Smooth muscle cell (in vitro differentiated cells): ENCODE measurements around the gene WFDC5. TPM values are rescaled to one million over a fixed set of nuclear protein-coding genes. Genes with fewer than 3 reads are reported as not detected.
A peak's percentile ranks its signal among the peaks of the same experiment; 100 is the strongest.

Source experiments
- DNase-seq: peaks from one replicate; lab custom pipeline; 2025; ENCODE audit not compliant: unreplicated experiment; lab: John Stamatoyannopoulos, UW
- H2AFZ ChIP-seq: fragments of 200-600 bp; sonication (generic); 2 replicates; pipeline ENCODE4 v1.6.0; 2016; ENCODE audit warnings: antibody characterized with exemption, low read depth, mild to moderate bottlenecking
- H3F3A ChIP-seq: fragments of 200-600 bp; sonication (generic); 2 replicates; pipeline ENCODE4 v1.6.0; 2017; ENCODE audit warnings: antibody characterized with exemption, low read depth
- H3K27ac ChIP-seq: fragments of 200-600 bp; sonication (generic); 2 replicates; pipeline ENCODE4 v1.5.1; 2016; ENCODE audit warnings: low read depth, mild to moderate bottlenecking
- H3K27me3 ChIP-seq: fragments of 200-600 bp; sonication (generic); 2 replicates; pipeline ENCODE4 v1.6.1; 2016; ENCODE audit warnings: low read depth, mild to moderate bottlenecking
- H3K36me3 ChIP-seq: fragments of 200-600 bp; sonication (generic); 2 replicates; pipeline ENCODE4 v1.5.1; 2016; ENCODE audit warnings: low read depth
- H3K4me1 ChIP-seq: fragments of 200-600 bp; sonication (generic); 2 replicates; pipeline ENCODE4 v1.5.1; 2016; ENCODE audit warnings: low read depth
- H3K4me2 ChIP-seq: fragments of 200-600 bp; sonication (generic); 2 replicates; pipeline ENCODE4 v1.6.0; 2016; ENCODE audit warnings: mild to moderate bottlenecking
- H3K4me3 ChIP-seq: fragments of 200-600 bp; sonication (generic); 2 replicates; pipeline ENCODE4 v1.5.1; 2016; ENCODE audit warnings: mild to moderate bottlenecking
- H3K79me2 ChIP-seq: fragments of 200-600 bp; sonication (generic); 2 replicates; pipeline ENCODE4 v1.6.0; 2016; ENCODE audit warnings: low read depth, mild to moderate bottlenecking
- H3K9ac ChIP-seq: fragments of 200-600 bp; sonication (generic); 2 replicates; pipeline ENCODE4 v1.6.0; 2016; ENCODE audit warnings: low read depth
- H3K9me3 ChIP-seq: fragments of 200-600 bp; sonication (generic); replicated peaks from 2 replicates; pipeline ENCODE4 v1.5.1; 2016; ENCODE audit warnings: low read depth
- H4K20me1 ChIP-seq: fragments of 200-600 bp; sonication (generic); 2 replicates; pipeline ENCODE4 v1.6.0; 2016; ENCODE audit warnings: low read depth
- WGBS: methylation state at CpG from one replicate; pipeline ENCODE4 v1.1.7; 2016; ENCODE audit warnings: low lambda C conversion rate; 5-methylcytosine and 5-hydroxymethylcytosine counted together
- polyA plus RNA-seq: library from polyadenylated mRNA; unstranded; fragments of >200 nt; fragmentation: Nextera tagmentation; extraction: Ambion mirVana; gene quantifications from 2 replicates; pipeline ENCODE4 v1.2.1, GENCODE V29; 2016
- total RNA-seq: library from RNA; depleted of rRNA; stranded (reverse); fragments of >200 nt; gene quantifications from 2 replicates; pipeline ENCODE4 v1.2.3, GENCODE V29; 2014
- TF ChIP-seq, protein P1 (sequence below): fragments of 200-600 bp; sonication (generic); IDR thresholded peaks from 2 replicates; pipeline ENCODE4 v1.5.1; 2017; ENCODE audit warnings: borderline replicate concordance, mild to moderate bottlenecking, antibody characterized with exemption; ENCODE audit not compliant: insufficient read depth, poor library complexity, severe bottlenecking

WFDC5 gene, protein sequence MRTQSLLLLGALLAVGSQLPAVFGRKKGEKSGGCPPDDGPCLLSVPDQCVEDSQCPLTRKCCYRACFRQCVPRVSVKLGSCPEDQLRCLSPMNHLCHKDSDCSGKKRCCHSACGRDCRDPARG
- not detected in 2 replicates for total RNA-seq
- polyA plus RNA-seq: not detected in 2 replicates

DNA sequence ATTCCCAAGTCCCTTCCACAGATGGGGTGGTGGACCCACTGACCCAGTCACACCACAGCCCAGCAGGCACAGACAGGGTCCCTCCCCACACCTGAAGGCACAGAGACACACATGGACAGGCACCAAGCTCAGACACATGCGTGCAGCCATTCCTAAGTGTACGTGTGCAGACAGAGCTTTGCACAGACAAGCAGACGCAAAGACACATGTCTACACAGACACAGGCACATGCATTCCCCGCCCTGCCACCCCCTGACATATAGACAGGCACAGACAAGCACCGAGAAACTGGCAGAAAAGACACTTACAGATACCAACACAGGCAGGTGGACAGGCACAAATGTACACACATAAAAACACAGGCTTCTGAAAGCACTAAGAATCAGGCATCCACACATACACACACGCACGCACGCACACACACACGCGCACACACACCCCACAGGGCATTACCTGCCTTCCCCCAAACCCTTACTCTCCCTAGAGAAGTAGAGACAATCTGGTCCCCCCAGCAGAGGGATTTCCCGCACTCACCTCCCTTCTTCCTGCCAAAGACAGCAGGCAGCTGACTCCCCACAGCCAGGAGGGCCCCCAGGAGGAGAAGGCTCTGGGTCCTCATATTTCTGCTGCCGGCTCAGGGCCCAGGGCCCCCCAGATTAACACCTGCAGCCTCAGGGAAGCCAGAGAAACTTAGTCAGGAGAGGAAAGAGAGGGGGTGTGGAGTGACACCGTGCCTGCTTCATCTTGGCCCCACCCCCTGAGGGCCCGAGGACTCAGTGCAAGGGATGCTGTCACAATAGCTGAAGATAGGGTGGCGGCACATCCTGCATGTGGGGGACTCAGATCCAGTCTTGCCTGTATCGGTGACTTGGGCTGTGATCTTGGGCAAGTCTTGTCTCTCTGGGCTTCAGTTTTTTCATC, at the start of gene WFDC5:
TSS of gene WFDC5 (minus strand) at position 710 of the 921 bp plus-strand sequence. CDS start at position 619, 91 bp downstream.
- Histone ChIP-seq H2AFZ (no peak within 1 kb of the TSS), H3F3A (no peaks in the 10 kb centered on the region), H3K36me3 (no peaks in the 10 kb centered on the region), H4K20me1 (no peaks in the 10 kb centered on the region), H3K4me2 (no peak within 1 kb of the TSS), H3K9me3 (no peaks in the 10 kb centered on the region), H3K4me1 (no peaks in the 10 kb centered on the region), H3K4me3 (no peak within 1 kb of the TSS), H3K9ac (no peak within 1 kb of the TSS), H3K27ac (no peak within 1 kb of the TSS), H3K79me2 (no peaks in the 10 kb centered on the region), H3K27me3 (no peaks in the 10 kb centered on the region)
- TF ChIP-seq, protein P1, sequence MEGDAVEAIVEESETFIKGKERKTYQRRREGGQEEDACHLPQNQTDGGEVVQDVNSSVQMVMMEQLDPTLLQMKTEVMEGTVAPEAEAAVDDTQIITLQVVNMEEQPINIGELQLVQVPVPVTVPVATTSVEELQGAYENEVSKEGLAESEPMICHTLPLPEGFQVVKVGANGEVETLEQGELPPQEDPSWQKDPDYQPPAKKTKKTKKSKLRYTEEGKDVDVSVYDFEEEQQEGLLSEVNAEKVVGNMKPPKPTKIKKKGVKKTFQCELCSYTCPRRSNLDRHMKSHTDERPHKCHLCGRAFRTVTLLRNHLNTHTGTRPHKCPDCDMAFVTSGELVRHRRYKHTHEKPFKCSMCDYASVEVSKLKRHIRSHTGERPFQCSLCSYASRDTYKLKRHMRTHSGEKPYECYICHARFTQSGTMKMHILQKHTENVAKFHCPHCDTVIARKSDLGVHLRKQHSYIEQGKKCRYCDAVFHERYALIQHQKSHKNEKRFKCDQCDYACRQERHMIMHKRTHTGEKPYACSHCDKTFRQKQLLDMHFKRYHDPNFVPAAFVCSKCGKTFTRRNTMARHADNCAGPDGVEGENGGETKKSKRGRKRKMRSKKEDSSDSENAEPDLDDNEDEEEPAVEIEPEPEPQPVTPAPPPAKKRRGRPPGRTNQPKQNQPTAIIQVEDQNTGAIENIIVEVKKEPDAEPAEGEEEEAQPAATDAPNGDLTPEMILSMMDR: no peak
- DNase-seq: no peak
- WGBS: 62% methylated on average over 16 of the region's 16 CpGs

DNA sequence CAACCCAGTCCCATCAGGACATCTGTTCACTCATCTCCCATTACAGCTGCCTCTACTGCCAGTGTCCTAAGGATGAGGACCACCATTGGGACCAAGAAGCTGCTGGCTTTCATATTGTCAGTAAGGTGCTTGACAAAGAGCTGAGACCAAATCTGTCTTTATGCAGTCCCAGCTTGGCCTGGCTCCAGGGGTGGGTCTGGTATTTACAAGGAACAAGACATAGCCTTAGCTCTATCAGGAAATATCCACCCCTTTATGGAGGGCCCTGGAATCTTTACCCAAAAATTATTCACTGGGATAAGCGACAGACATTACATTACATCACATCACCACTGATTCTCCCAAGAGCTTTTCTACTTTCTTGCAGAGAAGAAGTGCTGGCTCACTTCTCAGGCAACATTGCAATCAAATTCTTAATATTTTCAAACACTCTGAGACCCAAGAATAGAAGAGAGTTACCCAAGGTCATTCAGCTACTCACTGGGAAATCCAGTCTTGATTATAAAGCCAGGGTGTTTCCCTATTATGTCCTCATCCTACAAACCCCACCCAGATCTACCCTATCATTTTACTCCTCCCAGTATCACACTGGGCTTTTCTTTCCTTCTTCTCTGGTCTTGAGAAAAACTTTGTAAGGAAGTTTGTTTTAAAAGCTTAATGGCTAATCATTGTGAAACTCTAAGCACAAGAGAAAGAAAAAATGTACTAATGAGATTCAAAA, 48.3 kb upstream of the WFDC5 start:
- Histone ChIP-seq H3F3A (no peaks in the 10 kb centered on the region), H2AFZ (no peak overlapping the region), H4K20me1 (no peaks in the 10 kb centered on the region), H3K27ac (no peak overlapping the region), H3K27me3 (no peaks in the 10 kb centered on the region), H3K4me3 (no peak overlapping the region), H3K4me2 (no peak overlapping the region), H3K9ac (no peak overlapping the region), H3K4me1 (no peaks in the 10 kb centered on the region), H3K9me3 (no peaks in the 10 kb centered on the region), H3K79me2 (no peaks in the 10 kb centered on the region), H3K36me3 (no peaks in the 10 kb centered on the region)
- WGBS: 71% methylated on average over 1 of the region's 1 CpG
- TF ChIP-seq, protein P1: no peak
- DNase-seq: no peak

DNA sequence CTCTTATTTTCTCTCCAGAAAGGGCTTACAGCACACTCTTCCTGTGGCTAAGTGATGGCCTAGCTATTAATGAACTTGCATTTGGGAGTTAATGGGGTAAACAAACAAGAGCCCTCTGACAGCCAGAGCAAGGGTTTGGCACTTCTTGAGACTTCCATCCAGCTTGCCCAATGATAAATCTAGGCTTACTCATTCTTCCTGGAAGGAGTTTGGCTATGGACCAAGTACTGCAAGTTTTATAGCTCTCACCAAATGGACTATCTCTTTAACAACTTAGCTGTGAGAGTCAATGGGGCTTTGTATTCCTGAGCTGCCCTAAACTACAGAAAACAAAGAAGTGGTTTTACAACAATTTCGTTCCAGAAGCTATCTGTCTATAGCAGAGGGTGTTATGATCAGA, 43.0 kb upstream of the WFDC5 start:
- no peaks in the 10 kb centered on the region for H3K79me2 ChIP-seq
- no peaks in the 10 kb centered on the region for H3K36me3 ChIP-seq
- H3K4me2 ChIP-seq: peak overlapping the region; percentile 36
- H3K9me3 ChIP-seq: no peaks in the 10 kb centered on the region
- TF ChIP-seq, protein P1: no peak
- H3K27me3 ChIP-seq: no peaks in the 10 kb centered on the region
- no peak overlapping the region for H3K27ac ChIP-seq
- no peak overlapping the region for H3K4me3 ChIP-seq
- H3F3A ChIP-seq: no peaks in the 10 kb centered on the region
- no peak overlapping the region for H3K9ac ChIP-seq
- WGBS: 39% methylated on average over 1 of the region's 1 CpG
- no peaks in the 10 kb centered on the region for H3K4me1 ChIP-seq
- no peak overlapping the region for H2AFZ ChIP-seq
- DNase-seq: no peak
- no peaks in the 10 kb centered on the region for H4K20me1 ChIP-seq
